Right lung (tissue), 5 donors: ENCODE results near the gene SMARCAL1. TPM values are rescaled to one million over a fixed set of nuclear protein-coding genes. Genes with fewer than 3 reads are reported as not detected.

ENCODE experiments used
- DNase-seq, 2 donors: peaks; one replicate each; pipeline ENCODE4 v3.0.0-alpha.2; 2013
- polyA plus RNA-seq, 5 donors: library from polyadenylated mRNA; unstranded; fragments of 120-200 nt; gene quantifications; one replicate each; pipeline versions ENCODE4 v1.2.1 to v1.2.3, GENCODE V29; 2013; ENCODE audit warnings: inconsistent platforms in 1 of 5, low replicate concordance in 1 of 5; ENCODE audit not compliant: insufficient read length in 5 of 5, insufficient read depth in 1 of 5

The SMARCAL1 gene
- polyA plus RNA-seq, 5 donors: 29.2 to 32.7 (median 31.1) TPM

GRCh38 chr2:216392018-216392562 lies 20.2 kb upstream of the SMARCAL1 start:
- DNase-seq: no peak

- DNase-seq: no peak
These were observed 19.1 kb upstream of the SMARCAL1 start for GRCh38 chr2:216392945-216393840.

- no peak for DNase-seq
These were observed 17.4 kb upstream of the SMARCAL1 start for GRCh38 chr2:216394881-216395280.

DNA sequence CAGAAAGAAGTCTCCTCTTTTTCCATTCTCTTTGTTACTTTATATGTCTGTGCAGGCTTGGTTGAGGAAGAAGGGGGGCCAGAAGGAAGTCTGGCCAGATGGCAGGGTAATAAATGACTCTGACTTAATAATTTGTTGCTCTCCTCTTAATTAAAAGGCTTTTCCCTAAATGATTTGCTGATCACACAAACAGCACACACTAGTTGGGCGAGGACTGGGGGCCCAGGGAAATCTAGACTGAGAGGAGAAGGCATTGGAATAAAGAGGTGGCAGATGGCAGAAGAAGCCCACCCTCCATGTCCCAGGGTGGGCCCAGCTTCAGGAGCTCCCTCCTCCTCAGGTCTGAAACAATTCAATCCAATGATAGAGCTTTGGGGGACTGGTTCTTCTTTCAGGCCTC lies 12.7 kb upstream of the SMARCAL1 start:
- DNase-seq: no peak

GRCh38 chr2:216402751-216403150 lies 9.5 kb upstream of the SMARCAL1 start:
- no peak for DNase-seq

- DNase-seq: no peak
These were observed 8.2 kb upstream of the SMARCAL1 start for GRCh38 chr2:216404010-216404618.

DNA sequence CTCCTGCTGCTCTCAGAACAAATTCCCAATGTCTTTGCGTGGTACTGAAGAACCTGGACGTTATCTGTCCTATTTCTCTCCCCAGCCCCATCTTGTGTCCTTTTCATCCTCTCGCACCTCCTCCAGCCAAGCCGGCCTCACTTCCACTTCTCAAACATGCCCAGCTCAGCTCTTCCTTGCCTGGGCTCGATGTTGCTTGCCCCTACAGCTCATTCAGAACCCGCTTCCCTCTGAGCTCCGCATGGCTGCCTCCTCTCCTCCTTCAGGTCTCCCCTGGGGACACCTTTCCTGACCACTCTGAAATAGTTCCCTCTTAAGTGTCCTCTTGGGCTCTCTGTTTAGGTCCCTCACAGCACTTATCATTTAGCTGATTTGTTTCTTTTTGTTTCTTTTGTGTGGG lies 6.7 kb upstream of the SMARCAL1 start:
- DNase-seq: no peak

- no peak for DNase-seq
These were observed 5.5 kb upstream of the SMARCAL1 start for GRCh38 chr2:216406826-216407225.

DNA sequence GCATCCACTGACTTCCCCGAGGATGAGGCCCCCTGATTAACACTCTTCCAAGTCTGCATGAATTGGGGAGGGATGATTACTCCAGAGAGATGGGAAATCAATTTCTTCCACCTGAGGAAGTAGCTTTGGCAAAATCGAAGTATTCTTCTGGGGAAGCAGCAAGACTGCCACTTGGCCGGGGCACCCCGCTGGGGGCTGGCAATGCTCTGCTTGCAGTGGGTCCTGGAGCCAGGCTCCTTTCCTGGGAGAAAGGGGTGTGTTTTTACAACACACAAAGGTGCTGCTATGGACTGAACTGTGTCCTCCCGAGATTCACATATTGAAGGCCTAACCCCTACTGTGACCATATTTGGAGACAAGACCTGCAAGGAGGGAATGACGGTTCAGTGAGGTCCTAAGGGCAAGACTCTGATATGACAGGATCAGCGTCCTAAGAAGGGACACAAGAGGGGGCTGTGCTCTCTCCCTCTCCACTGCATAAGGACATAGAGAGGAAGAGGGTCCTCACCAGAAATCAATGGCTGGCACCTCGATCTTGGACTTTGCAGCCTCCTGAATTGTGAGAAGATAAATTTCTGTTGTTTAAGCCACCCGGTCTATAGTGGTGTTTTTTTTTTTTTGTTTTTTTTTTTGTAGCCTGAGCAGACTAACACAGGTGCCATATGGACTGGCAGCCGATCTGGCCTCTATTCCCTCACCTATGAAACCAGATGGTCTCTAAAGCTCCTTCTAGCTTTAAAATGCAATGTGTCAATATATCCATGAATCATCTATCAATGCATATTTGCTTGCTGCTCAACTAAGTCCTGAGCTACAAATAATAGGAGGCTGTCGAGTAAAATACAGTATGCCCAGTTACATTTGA lies 3.6 kb upstream of the SMARCAL1 start:
- DNase-seq: no peak

DNA sequence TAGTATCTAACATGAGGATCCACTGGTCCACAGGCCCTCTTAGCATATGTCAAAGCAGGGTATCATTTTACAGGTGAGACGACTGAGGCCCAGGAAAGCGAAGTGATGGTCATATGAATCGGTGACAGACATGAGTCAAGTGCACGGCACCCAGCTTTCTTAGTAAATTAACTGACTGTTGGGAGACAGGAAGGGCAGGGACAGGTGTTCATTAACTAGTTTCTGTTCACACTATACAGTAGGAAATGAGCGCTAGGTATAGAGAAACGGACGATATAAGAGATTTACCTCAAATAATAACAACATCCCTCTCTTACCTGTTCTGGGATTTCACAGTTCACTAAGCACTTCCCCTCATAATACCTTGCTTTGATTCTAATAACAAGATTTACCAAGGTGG lies 1.7 kb upstream of the SMARCAL1 start:
- no peak for DNase-seq

DNA sequence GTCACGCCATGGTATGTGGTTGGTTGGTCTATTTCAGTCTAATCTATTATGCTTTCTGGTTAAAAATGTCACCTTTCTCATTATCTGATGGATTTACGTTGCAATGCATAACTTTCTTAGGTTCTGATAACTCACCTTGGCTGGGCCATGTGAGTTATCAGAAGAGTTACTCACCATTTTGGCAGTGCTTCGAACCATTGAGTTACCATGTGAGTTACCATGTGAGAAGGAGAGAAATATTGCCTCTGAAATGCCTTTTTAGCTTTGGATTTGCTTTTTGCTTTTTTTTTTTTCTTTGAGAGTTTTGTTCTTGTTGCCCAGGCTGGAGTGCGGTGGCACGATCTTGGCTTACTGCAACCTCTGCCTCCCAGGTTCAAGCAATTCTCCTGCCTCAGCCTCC lies 1.6 kb downstream of the SMARCAL1 start:
- DNase-seq: no peak

DNA sequence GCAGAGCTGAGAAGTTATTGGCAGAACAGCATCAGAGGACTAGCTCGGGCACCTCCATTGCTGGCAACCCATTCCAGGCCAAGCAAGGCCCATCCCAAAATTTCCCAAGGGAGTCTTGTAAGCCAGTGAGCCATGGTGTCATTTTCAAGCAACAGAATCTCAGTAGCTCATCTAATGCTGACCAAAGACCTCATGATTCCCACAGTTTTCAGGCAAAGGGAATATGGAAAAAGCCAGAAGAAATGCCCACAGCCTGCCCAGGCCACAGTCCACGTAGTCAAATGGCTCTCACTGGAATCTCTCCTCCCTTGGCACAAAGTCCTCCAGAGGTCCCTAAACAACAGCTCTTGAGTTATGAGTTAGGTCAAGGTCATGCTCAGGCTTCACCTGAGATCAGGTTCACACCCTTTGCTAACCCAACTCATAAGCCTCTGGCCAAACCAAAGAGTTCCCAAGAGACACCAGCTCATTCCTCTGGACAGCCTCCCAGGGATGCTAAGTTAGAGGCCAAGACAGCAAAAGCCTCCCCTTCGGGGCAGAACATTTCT lies 2.6 kb downstream of the SMARCAL1 start:
- no peak for DNase-seq

GRCh38 chr2:216415541-216415940 lies 3.3 kb downstream of the SMARCAL1 start:
- DNase-seq: no peak

- no peak for DNase-seq
These were observed 4.5 kb downstream of the SMARCAL1 start for GRCh38 chr2:216416571-216417307.

- DNase-seq: no peak
These were observed 6.7 kb downstream of the SMARCAL1 start for GRCh38 chr2:216418981-216419380.

GRCh38 chr2:216420367-216421101 lies 8.2 kb downstream of the SMARCAL1 start:
- DNase-seq: no peak

- DNase-seq: no peak
These were observed 10.8 kb downstream of the SMARCAL1 start for GRCh38 chr2:216423071-216423470.

- no peak for DNase-seq
These were observed 12.0 kb downstream of the SMARCAL1 start for GRCh38 chr2:216424274-216424673.

DNA sequence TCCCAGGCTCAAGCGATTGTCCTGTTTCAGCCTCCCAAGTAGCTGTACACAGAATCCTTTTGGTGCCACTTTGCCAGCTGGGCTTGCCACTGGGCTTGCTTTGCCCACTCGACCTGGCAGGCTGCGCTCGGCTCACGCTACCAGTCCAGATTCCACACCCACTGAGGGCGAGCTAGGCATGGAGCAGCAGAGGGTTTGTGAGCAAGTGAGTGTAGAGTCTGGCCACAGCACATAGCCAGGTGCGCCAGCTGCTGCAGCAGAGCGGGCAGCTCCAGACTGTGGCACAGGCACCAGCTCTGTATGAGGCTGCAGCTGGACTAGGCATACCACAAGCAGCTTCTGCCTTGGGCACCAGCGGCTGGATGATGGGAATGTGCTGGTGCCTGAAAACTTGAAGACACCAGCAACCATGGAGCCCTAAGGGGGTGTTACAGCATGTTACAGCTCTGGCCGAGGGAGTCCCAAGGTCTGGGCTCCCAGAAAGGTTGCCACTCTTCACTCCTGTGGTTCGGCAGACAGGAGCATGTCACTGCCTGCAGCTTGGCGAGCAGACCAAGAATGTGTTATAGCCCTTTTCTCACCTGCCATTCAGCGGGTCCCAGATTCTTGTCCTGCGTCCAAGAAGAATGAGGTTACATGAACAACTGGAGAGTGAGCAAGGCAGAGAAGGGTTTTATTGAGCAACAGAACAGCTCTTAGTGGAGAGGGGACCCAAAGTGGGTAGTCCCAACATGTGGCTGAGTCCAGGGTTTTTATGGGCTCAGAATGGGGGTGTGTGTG lies 12.9 kb downstream of the SMARCAL1 start:
- no peak for DNase-seq
